K562 (cell line): ENCODE data around the gene PAN2. TPM values are rescaled to one million over a fixed set of nuclear protein-coding genes. Genes with fewer than 3 reads are reported as not detected.

Experiments
- BDP1 ChIP-seq: IDR thresholded peaks from 3 replicates; pipeline ENCODE4 v1.6.1; 2011; ENCODE audit not compliant: insufficient read length, insufficient read depth
- BRF1 ChIP-seq: IDR thresholded peaks from 3 replicates; pipeline ENCODE4 v1.6.1; 2011; ENCODE audit warnings: borderline replicate concordance, mild to moderate bottlenecking; ENCODE audit not compliant: insufficient read length; ENCODE audit errors: extremely low read depth
- CC2D1A ChIP-seq: fragments of 450-650 bp; IDR thresholded peaks from 2 replicates; pipeline ENCODE4 v1.6.1; 2017; ENCODE audit warnings: mild to moderate bottlenecking
- KLF13 ChIP-seq: fragments of 450-650 bp; IDR thresholded peaks from 2 replicates; pipeline ENCODE4 v1.6.1; 2016; ENCODE audit warnings: missing genetic modification characterization, low read depth, mild to moderate bottlenecking, missing compliant biosample characterization, moderate library complexity, borderline replicate concordance
- POLR2A ChIP-seq: fragments of 450-650 bp; conservative IDR thresholded peaks from 2 replicates; pipeline ENCODE4 v1.6.1; 2016
- POLR2AphosphoS2 ChIP-seq: IDR thresholded peaks from 2 replicates; pipeline ENCODE4 v1.6.1; 2012; ENCODE audit warnings: low read length, improper control_type of control experiment
- XRCC5 ChIP-seq: fragments of 200-400 bp; formaldehyde crosslinking; IDR thresholded peaks from 2 replicates; pipeline ENCODE4 v1.6.1; 2017; ENCODE audit warnings: low read depth, mild to moderate bottlenecking, low read length
- YY1 ChIP-seq, 3 experiments: IDR thresholded peaks; 2 replicates each; pipeline ENCODE4 v1.6.1; 2011; ENCODE audit warnings: low read length in 2 of 3, mild to moderate bottlenecking in 2 of 3, moderate library complexity in 2 of 3, borderline replicate concordance in 1 of 3, control low read depth in 1 of 3, low read depth in 1 of 3; ENCODE audit not compliant: insufficient read depth in 3 of 3, insufficient replicate concordance in 2 of 3, control insufficient read depth in 1 of 3, insufficient read length in 1 of 3; ENCODE audit errors: extremely low read depth in 1 of 3
- ZBTB8A ChIP-seq: fragments of 450-650 bp; IDR thresholded peaks from 2 replicates; pipeline ENCODE4 v1.6.1; 2018; ENCODE audit warnings: mild to moderate bottlenecking, moderate library complexity; ENCODE audit not compliant: partially characterized antibody
- ZFX ChIP-seq: sonication (generic); formaldehyde crosslinking; IDR thresholded peaks from 2 replicates; pipeline ENCODE4 v1.8.0; 2022; ENCODE audit warnings: mild to moderate bottlenecking, missing genetic modification reagents, moderate library complexity
- polyA plus RNA-seq, 8 experiments: library from polyadenylated mRNA; depleted of rRNA in 4 of 8; stranded (reverse) in 5 of 8; unstranded in 3 of 8; fragments of >200 nt; fragmentation: Nextera tagmentation in 2 of 8; fragmentation: Illumina TruSeq in 1 of 8; extraction: Ambion mirVana in 2 of 8; extraction: Trizol in 1 of 8; gene quantifications; 2 replicates each; pipeline versions ENCODE4 v1.2.1 to v1.2.3, GENCODE V29; 2011 to 2014; ENCODE audit warnings: inconsistent platforms in 1 of 8, missing spikeins in 1 of 8
- total RNA-seq, 7 experiments: library from RNA; depleted of rRNA in 6 of 7; stranded (reverse); fragments of >200 nt in 6 of 7; fragmentation: Illumina TruSeq in 2 of 7; extraction: Trizol in 2 of 7; gene quantifications; 2 replicates each; pipeline versions ENCODE4 v1.2.1 to v1.2.3, GENCODE V29; 2011 to 2021; ENCODE audit warnings: low replicate concordance in 1 of 7
- TF ChIP-seq, protein P1 (sequence below): fragments of 250-450 bp; sonication (Bioruptor Pico); IDR thresholded peaks from 2 replicates; pipeline ENCODE4 v1.4.0; 2020
- TF ChIP-seq, protein P2 (sequence below), 2 experiments: fragments of 450-650 bp in 1 of 2; sonication (generic) in 1 of 2; formaldehyde crosslinking in 1 of 2; IDR thresholded peaks in 1 of 2; conservative IDR thresholded peaks in 1 of 2; 2 replicates each; pipeline versions ENCODE4 v1.6.1 to v1.8.1; 2016 to 2023; ENCODE audit warnings: mild to moderate bottlenecking in 2 of 2, moderate library complexity in 2 of 2, inconsistent platforms in 1 of 2, missing genetic modification reagents in 1 of 2
- TF ChIP-seq, protein P3 (sequence below): fragments of 450-650 bp; formaldehyde crosslinking; conservative IDR thresholded peaks from 2 replicates; pipeline ENCODE4 v1.4.0; 2022; ENCODE audit warnings: mild to moderate bottlenecking, missing genetic modification characterization
- TF ChIP-seq, protein P4 (sequence below): sonication (generic); formaldehyde crosslinking; IDR thresholded peaks from 2 replicates; pipeline ENCODE4 v1.8.1; 2023; ENCODE audit warnings: missing genetic modification reagents, mild to moderate bottlenecking, borderline replicate concordance
- TF ChIP-seq, protein P5 (sequence below): fragments of 250-450 bp; sonication (Bioruptor Pico); IDR thresholded peaks from 2 replicates; pipeline ENCODE4 v1.5.1; 2021; ENCODE audit warnings: mild to moderate bottlenecking

PAN2 gene
- total and polyA plus RNA-seq, 9 of the 15 experiments (the other 6 are each of a cell fraction or from before 2014, with no cell fraction given): 15.0 to 66.1 (median 25.9) TPM

DNA sequence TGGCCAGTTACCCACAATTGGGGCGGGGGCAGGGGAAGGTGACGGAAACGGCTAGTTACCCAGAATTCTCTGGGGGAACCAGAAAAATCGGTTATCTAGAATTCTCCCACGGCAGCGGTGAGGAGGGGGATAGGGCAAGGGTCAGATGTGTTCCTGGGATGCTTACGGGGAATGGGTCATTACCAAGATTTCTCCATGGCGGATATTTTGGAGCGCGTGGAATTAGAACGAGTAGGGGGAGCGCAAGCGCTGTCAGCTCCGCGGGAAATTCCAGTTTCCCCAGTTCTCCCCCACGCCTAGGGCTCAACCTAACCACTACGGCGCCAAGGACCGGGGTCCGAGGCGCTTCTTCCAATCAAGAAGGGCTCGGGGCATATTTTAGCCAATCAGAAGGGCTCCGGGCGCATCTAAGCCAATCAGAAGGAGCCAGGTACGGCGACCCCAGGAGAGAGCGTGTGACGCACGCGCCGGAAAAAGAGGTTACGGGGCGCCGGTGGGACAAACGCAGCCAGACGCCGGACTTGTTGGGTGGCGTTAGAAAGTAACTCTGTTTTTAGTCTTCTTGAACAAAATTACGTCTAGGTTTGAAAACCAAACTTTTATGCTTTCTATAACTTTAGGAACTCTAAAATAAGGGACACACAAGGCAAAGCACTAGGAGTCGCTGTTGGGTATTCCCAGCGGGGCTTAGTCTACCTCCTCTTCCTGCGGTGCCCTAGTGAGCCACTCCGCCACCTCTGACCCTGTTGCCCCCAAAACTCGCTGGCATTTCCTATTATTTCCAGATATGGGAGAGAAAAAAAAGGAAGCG is at the start of gene PAN2 (continued):
- TF ChIP-seq, protein P1, sequence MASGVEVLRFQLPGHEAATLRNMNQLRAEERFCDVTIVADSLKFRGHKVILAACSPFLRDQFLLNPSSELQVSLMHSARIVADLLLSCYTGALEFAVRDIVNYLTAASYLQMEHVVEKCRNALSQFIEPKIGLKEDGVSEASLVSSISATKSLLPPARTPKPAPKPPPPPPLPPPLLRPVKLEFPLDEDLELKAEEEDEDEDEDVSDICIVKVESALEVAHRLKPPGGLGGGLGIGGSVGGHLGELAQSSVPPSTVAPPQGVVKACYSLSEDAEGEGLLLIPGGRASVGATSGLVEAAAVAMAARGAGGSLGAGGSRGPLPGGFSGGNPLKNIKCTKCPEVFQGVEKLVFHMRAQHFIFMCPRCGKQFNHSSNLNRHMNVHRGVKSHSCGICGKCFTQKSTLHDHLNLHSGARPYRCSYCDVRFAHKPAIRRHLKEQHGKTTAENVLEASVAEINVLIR (CRISPR knock-in tag): peak; percentile 78; the same call in 1 of the 2 replicates
- TF ChIP-seq ZFX (CRISPR knock-in tag): peak; percentile 43; the same call in 1 of the 2 replicates
- no peak; the same call in 1 of the 2 replicates for TF ChIP-seq POLR2AphosphoS2
- TF ChIP-seq ZBTB8A: no peak
- 0 out of 2 replicates have a peak, but pooled peaks have one; percentile 39 for TF ChIP-seq KLF13
- TF ChIP-seq CC2D1A: peak; percentile 83
- TF ChIP-seq, protein P2, sequence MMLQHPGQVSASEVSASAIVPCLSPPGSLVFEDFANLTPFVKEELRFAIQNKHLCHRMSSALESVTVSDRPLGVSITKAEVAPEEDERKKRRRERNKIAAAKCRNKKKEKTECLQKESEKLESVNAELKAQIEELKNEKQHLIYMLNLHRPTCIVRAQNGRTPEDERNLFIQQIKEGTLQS (IDR thresholded peaks at IDR 0.05): no peak
- TF ChIP-seq, protein P2 (CRISPR knock-in tag; conservative IDR thresholded peaks at IDR 0.05): peak; percentile 23
- no peak for TF ChIP-seq BDP1
- TF ChIP-seq, protein P3, sequence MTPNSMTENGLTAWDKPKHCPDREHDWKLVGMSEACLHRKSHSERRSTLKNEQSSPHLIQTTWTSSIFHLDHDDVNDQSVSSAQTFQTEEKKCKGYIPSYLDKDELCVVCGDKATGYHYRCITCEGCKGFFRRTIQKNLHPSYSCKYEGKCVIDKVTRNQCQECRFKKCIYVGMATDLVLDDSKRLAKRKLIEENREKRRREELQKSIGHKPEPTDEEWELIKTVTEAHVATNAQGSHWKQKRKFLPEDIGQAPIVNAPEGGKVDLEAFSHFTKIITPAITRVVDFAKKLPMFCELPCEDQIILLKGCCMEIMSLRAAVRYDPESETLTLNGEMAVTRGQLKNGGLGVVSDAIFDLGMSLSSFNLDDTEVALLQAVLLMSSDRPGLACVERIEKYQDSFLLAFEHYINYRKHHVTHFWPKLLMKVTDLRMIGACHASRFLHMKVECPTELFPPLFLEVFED: no peak; the same call in 1 of the 2 replicates
- peak; percentile 90 for TF ChIP-seq POLR2A
- no peak for TF ChIP-seq BRF1
- TF ChIP-seq XRCC5: peak; percentile 79; the same call in 1 of the 2 replicates
- TF ChIP-seq, protein P4, sequence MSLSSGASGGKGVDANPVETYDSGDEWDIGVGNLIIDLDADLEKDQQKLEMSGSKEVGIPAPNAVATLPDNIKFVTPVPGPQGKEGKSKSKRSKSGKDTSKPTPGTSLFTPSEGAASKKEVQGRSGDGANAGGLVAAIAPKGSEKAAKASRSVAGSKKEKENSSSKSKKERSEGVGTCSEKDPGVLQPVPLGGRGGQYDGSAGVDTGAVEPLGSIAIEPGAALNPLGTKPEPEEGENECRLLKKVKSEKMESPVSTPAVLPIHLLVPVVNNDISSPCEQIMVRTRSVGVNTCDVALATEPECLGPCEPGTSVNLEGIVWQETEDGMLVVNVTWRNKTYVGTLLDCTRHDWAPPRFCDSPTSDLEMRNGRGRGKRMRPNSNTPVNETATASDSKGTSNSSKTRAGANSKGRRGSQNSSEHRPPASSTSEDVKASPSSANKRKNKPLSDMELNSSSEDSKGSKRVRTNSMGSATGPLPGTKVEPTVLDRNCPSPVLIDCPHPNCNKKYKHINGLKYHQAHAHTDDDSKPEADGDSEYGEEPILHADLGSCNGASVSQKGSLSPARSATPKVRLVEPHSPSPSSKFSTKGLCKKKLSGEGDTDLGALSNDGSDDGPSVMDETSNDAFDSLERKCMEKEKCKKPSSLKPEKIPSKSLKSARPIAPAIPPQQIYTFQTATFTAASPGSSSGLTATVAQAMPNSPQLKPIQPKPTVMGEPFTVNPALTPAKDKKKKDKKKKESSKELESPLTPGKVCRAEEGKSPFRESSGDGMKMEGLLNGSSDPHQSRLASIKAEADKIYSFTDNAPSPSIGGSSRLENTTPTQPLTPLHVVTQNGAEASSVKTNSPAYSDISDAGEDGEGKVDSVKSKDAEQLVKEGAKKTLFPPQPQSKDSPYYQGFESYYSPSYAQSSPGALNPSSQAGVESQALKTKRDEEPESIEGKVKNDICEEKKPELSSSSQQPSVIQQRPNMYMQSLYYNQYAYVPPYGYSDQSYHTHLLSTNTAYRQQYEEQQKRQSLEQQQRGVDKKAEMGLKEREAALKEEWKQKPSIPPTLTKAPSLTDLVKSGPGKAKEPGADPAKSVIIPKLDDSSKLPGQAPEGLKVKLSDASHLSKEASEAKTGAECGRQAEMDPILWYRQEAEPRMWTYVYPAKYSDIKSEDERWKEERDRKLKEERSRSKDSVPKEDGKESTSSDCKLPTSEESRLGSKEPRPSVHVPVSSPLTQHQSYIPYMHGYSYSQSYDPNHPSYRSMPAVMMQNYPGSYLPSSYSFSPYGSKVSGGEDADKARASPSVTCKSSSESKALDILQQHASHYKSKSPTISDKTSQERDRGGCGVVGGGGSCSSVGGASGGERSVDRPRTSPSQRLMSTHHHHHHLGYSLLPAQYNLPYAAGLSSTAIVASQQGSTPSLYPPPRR (CRISPR knock-in tag): peak; percentile 46; the same call in 1 of the 2 replicates
- TF ChIP-seq YY1 (IDR thresholded peaks at IDR 0.05; ENCODE audit: borderline replicate concordance in 1 of 3, control insufficient read depth in 1 of 3, extremely low read depth in 1 of 3, insufficient read depth in 3 of 3, insufficient read length in 1 of 3, insufficient replicate concordance in 2 of 3, low read depth in 1 of 3, low read length in 2 of 3): peak in 2 of 3 experiments; percentile 19 to 61
- TF ChIP-seq, protein P5, sequence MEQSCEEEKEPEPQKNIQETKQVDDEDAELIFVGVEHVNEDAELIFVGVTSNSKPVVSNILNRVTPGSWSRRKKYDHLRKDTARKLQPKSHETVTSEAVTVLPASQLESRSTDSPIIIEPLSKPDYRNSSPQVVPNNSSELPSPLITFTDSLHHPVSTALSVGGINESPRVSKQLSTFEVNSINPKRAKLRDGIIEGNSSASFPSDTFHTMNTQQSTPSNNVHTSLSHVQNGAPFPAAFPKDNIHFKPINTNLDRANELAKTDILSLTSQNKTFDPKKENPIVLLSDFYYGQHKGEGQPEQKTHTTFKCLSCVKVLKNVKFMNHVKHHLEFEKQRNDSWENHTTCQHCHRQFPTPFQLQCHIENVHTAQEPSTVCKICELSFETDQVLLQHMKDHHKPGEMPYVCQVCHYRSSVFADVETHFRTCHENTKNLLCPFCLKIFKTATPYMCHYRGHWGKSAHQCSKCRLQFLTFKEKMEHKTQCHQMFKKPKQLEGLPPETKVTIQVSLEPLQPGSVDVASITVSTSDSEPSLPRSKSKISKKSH (CRISPR knock-in tag): no peak
